ENCODE measurements around the gene UMPS. TPM values are rescaled to one million over a fixed set of nuclear protein-coding genes. Genes with fewer than 3 reads are reported as not detected.

Gene UMPS
- total RNA-seq, 2 donors from 2014 or later: 36.8 to 38.9 TPM

GRCh38 chr3:124771083-124771445, 40.8 kb downstream of the UMPS start:
- Mint-ChIP-seq H3K4me3 (no peak overlapping the region), H3K36me3 (ENCODE audit: insufficient read depth in 2 of 2) (no peaks in the 10 kb centered on the region), H3K9me3 (no peaks in the 10 kb centered on the region), H3K4me1 (ENCODE audit: low read depth) (no peaks in the 10 kb centered on the region), H3K27ac (no peak overlapping the region), H3K27me3 (ENCODE audit: low read depth) (peaks cover 31% of the 10 kb centered on the region)
- no peak for ATAC-seq (replicated peaks in 1 of 2)
- DNase-seq: no peak

GRCh38 chr3:124772081-124772831, 42.0 kb downstream of the UMPS start:
- no peak for ATAC-seq (replicated peaks in 1 of 2)
- peaks cover 31% of the 10 kb centered on the region for H3K27me3 Mint-ChIP-seq (ENCODE audit: low read depth)
- H3K4me3 Mint-ChIP-seq: no peak overlapping the region
- DNase-seq: no peak
- H3K4me1 Mint-ChIP-seq (ENCODE audit: low read depth): no peaks in the 10 kb centered on the region
- no peaks in the 10 kb centered on the region for H3K36me3 Mint-ChIP-seq (ENCODE audit: insufficient read depth in 2 of 2)
- no peak overlapping the region for H3K27ac Mint-ChIP-seq
- no peaks in the 10 kb centered on the region for H3K9me3 Mint-ChIP-seq

GRCh38 chr3:124773351-124774326, 43.4 kb downstream of the UMPS start:
- Mint-ChIP-seq H3K4me1 (ENCODE audit: low read depth) (no peaks in the 10 kb centered on the region), H3K27ac (no peak overlapping the region), H3K4me3 (no peak overlapping the region), H3K9me3 (no peaks in the 10 kb centered on the region), H3K27me3 (ENCODE audit: low read depth) (peaks cover 41% of the 10 kb centered on the region), H3K36me3 (ENCODE audit: insufficient read depth in 2 of 2) (no peaks in the 10 kb centered on the region)
- no peak for DNase-seq
- ATAC-seq (replicated peaks in 1 of 2): no peak

GRCh38 chr3:124774327-124774718, 44.1 kb downstream of the UMPS start:
- no peak for DNase-seq
- H3K9me3 Mint-ChIP-seq: no peaks in the 10 kb centered on the region
- H3K36me3 Mint-ChIP-seq (ENCODE audit: insufficient read depth in 2 of 2): no peaks in the 10 kb centered on the region
- peaks cover 44% of the 10 kb centered on the region for H3K27me3 Mint-ChIP-seq (ENCODE audit: low read depth)
- H3K27ac Mint-ChIP-seq: no peak overlapping the region
- no peak overlapping the region for H3K4me3 Mint-ChIP-seq
- H3K4me1 Mint-ChIP-seq (ENCODE audit: low read depth): no peaks in the 10 kb centered on the region
- ATAC-seq (replicated peaks in 1 of 2): no peak

- no peaks in the 10 kb centered on the region for H3K9me3 Mint-ChIP-seq
- no peak overlapping the region for H3K27ac Mint-ChIP-seq
- no peak for ATAC-seq (replicated peaks in 1 of 2)
These were observed 44.7 kb downstream of the UMPS start for GRCh38 chr3:124774841-124775402.

GRCh38 chr3:124775877-124776276, 45.6 kb downstream of the UMPS start:
- Mint-ChIP-seq H3K27me3 (ENCODE audit: low read depth) (peaks cover 37% of the 10 kb centered on the region), H3K4me3 (no peak overlapping the region), H3K4me1 (ENCODE audit: low read depth) (peaks cover 6% of the 10 kb centered on the region), H3K27ac (no peak overlapping the region), H3K36me3 (ENCODE audit: insufficient read depth in 2 of 2) (no peaks in the 10 kb centered on the region), H3K9me3 (no peaks in the 10 kb centered on the region)
- ATAC-seq (replicated peaks in 1 of 2) (no peak), DNase-seq (no peak)

More at GRCh38 chr3:124774841-124775402, 44.7 kb downstream of the UMPS start:
- Mint-ChIP-seq H3K36me3 (ENCODE audit: insufficient read depth in 2 of 2) (no peaks in the 10 kb centered on the region), H3K27me3 (ENCODE audit: low read depth) (peaks cover 39% of the 10 kb centered on the region), H3K4me1 (ENCODE audit: low read depth) (no peaks in the 10 kb centered on the region), H3K4me3 (no peak overlapping the region)
- no peak for DNase-seq

- DNase-seq (no peak), ATAC-seq (replicated peaks in 1 of 2) (no peak)
- H3K27ac Mint-ChIP-seq: no peak overlapping the region
These were observed 46.6 kb downstream of the UMPS start for GRCh38 chr3:124776856-124777255.

GRCh38 chr3:124777762-124778470, 47.7 kb downstream of the UMPS start:
- peaks cover 8% of the 10 kb centered on the region for H3K4me1 Mint-ChIP-seq (ENCODE audit: low read depth)
- H3K4me3 Mint-ChIP-seq: no peak overlapping the region
- no peak overlapping the region for H3K27ac Mint-ChIP-seq

More at GRCh38 chr3:124776856-124777255, 46.6 kb downstream of the UMPS start:
- no peaks in the 10 kb centered on the region for H3K36me3 Mint-ChIP-seq (ENCODE audit: insufficient read depth in 2 of 2)
- H3K4me3 Mint-ChIP-seq: no peak overlapping the region
- H3K9me3 Mint-ChIP-seq: no peaks in the 10 kb centered on the region
- peaks cover 34% of the 10 kb centered on the region for H3K27me3 Mint-ChIP-seq (ENCODE audit: low read depth)
- H3K4me1 Mint-ChIP-seq (ENCODE audit: low read depth): peaks cover 8% of the 10 kb centered on the region

GRCh38 chr3:124779116-124779515, 48.9 kb downstream of the UMPS start:
- no peak overlapping the region for H3K4me3 Mint-ChIP-seq

More at GRCh38 chr3:124777762-124778470, 47.7 kb downstream of the UMPS start:
- peaks cover 30% of the 10 kb centered on the region for H3K27me3 Mint-ChIP-seq (ENCODE audit: low read depth)
- no peak for DNase-seq
- no peaks in the 10 kb centered on the region for H3K9me3 Mint-ChIP-seq
- ATAC-seq (replicated peaks in 1 of 2): no peak
- H3K36me3 Mint-ChIP-seq (ENCODE audit: insufficient read depth in 2 of 2): no peaks in the 10 kb centered on the region

GRCh38 chr3:124779751-124780191, 49.5 kb downstream of the UMPS start:
- H3K4me1 Mint-ChIP-seq (ENCODE audit: low read depth): peaks cover 8% of the 10 kb centered on the region
- no peaks in the 10 kb centered on the region for H3K9me3 Mint-ChIP-seq
- peaks cover 25% of the 10 kb centered on the region for H3K27me3 Mint-ChIP-seq (ENCODE audit: low read depth)
- H3K4me3 Mint-ChIP-seq: no peak overlapping the region
- no peaks in the 10 kb centered on the region for H3K36me3 Mint-ChIP-seq (ENCODE audit: insufficient read depth in 2 of 2)
- no peak for ATAC-seq (replicated peaks in 1 of 2)
- DNase-seq: no peak
- no peak overlapping the region for H3K27ac Mint-ChIP-seq

More at GRCh38 chr3:124779116-124779515, 48.9 kb downstream of the UMPS start:
- H3K27ac Mint-ChIP-seq: no peak overlapping the region
- no peak for ATAC-seq (replicated peaks in 1 of 2)
- H3K27me3 Mint-ChIP-seq (ENCODE audit: low read depth): peaks cover 25% of the 10 kb centered on the region
- peaks cover 8% of the 10 kb centered on the region for H3K4me1 Mint-ChIP-seq (ENCODE audit: low read depth)
- H3K9me3 Mint-ChIP-seq: no peaks in the 10 kb centered on the region
- no peaks in the 10 kb centered on the region for H3K36me3 Mint-ChIP-seq (ENCODE audit: insufficient read depth in 2 of 2)
- DNase-seq: no peak

GRCh38 chr3:124780356-124780755, 50.1 kb downstream of the UMPS start:
- H3K9me3 Mint-ChIP-seq: no peaks in the 10 kb centered on the region
- H3K36me3 Mint-ChIP-seq (ENCODE audit: insufficient read depth in 2 of 2): no peaks in the 10 kb centered on the region
- peaks cover 25% of the 10 kb centered on the region for H3K27me3 Mint-ChIP-seq (ENCODE audit: low read depth)
- no peak overlapping the region for H3K27ac Mint-ChIP-seq
- DNase-seq (no peak), ATAC-seq (replicated peaks in 1 of 2) (no peak)
- no peak overlapping the region for H3K4me3 Mint-ChIP-seq
- peaks cover 8% of the 10 kb centered on the region for H3K4me1 Mint-ChIP-seq (ENCODE audit: low read depth)

GRCh38 chr3:124780761-124781475, 50.7 kb downstream of the UMPS start:
- ATAC-seq (replicated peaks in 1 of 2) (no peak), DNase-seq (no peak)
- H3K27ac Mint-ChIP-seq: no peak overlapping the region
- H3K4me1 Mint-ChIP-seq (ENCODE audit: low read depth): peaks cover 8% of the 10 kb centered on the region
- no peaks in the 10 kb centered on the region for H3K9me3 Mint-ChIP-seq
- H3K4me3 Mint-ChIP-seq: no peak overlapping the region
- H3K27me3 Mint-ChIP-seq (ENCODE audit: low read depth): peaks cover 25% of the 10 kb centered on the region
- H3K36me3 Mint-ChIP-seq (ENCODE audit: insufficient read depth in 2 of 2): no peaks in the 10 kb centered on the region
